Measurements from ENCODE around the gene ASB10.

GRCh38 chr7:151172273-151173141 is 14.5 kb downstream of the ASB10 start:
- no peak for TF ChIP-seq EZH2 (IDR thresholded peaks at IDR 0.05; ENCODE audit: borderline replicate concordance, insufficient read depth, low read depth, low read length, poor library complexity, severe bottlenecking)
- TF ChIP-seq, protein P1, sequence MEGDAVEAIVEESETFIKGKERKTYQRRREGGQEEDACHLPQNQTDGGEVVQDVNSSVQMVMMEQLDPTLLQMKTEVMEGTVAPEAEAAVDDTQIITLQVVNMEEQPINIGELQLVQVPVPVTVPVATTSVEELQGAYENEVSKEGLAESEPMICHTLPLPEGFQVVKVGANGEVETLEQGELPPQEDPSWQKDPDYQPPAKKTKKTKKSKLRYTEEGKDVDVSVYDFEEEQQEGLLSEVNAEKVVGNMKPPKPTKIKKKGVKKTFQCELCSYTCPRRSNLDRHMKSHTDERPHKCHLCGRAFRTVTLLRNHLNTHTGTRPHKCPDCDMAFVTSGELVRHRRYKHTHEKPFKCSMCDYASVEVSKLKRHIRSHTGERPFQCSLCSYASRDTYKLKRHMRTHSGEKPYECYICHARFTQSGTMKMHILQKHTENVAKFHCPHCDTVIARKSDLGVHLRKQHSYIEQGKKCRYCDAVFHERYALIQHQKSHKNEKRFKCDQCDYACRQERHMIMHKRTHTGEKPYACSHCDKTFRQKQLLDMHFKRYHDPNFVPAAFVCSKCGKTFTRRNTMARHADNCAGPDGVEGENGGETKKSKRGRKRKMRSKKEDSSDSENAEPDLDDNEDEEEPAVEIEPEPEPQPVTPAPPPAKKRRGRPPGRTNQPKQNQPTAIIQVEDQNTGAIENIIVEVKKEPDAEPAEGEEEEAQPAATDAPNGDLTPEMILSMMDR (IDR thresholded peaks at IDR 0.05) = peak; percentile 100
